Astrocyte (in vitro differentiated cells and primary cell): ENCODE measurements around the gene RNF149.

ENCODE experiments used
- CTCF ChIP-seq: IDR thresholded peaks from 2 replicates; pipeline ENCODE4 v1.5.1; 2011; ENCODE audit warnings: low read depth, mild to moderate bottlenecking, inconsistent platforms, low read length, moderate library complexity; ENCODE audit not compliant: insufficient read depth
- EZH2 ChIP-seq: IDR thresholded peaks from 2 replicates; pipeline ENCODE4 v1.6.1; 2012; ENCODE audit warnings: mild to moderate bottlenecking, low read length, inconsistent platforms; ENCODE audit not compliant: insufficient read depth

GRCh38 chr2:101253013-101253702 is 55.3 kb downstream of the RNF149 start:
- no peak for TF ChIP-seq CTCF
- no peak for TF ChIP-seq EZH2
